ENCODE measurements around the gene ZNF280B. TPM values are rescaled to one million over a fixed set of nuclear protein-coding genes. Genes with fewer than 3 reads are reported as not detected.

ZNF280B gene
- total and polyA plus RNA-seq, 9 of the 15 experiments (the other 6 are each of a cell fraction or from before 2014, with no cell fraction given), result 7.7 to 29.9 (median 20.0) TPM

GRCh38 chr22:22523494-22523893 lies 15.0 kb upstream of the ZNF280B start:
- ChIA-PET CTCF (ENCODE audit: low intra/inter-chr PET ratio) (no interaction called here), POLR2A (interaction anchor here (5.2 to 14.7 kb wide), 4 partner anchors 9 to 31 kb away, joined by 76 to 289 read pairs (median 176); partner anchors contain the start of gene ZNF280B)
- peaks cover 22 to 30% of the 10 kb centered on the region in 2 experiments for H3K4me1 ChIP-seq (replicated peaks in 1 of 2; ENCODE audit: control insufficient read depth in 2 of 2, insufficient read depth in 2 of 2, low read length in 2 of 2)
- no TSS peak for BruUV-seq (replicated peaks)
- peaks cover 9% of the 10 kb centered on the region for H3K79me2 ChIP-seq (ENCODE audit: control insufficient read depth, insufficient read depth, low read length)
- ATAC-seq, result no peak
- no peak overlapping the region for H3K27ac ChIP-seq (ENCODE audit: extremely low read depth, low read depth, low read length)
- H3K27me3 ChIP-seq (ENCODE audit: control insufficient read depth in 2 of 2, insufficient read depth in 2 of 2, low read length in 2 of 2), result no peaks in the 10 kb centered on the region
- no peak overlapping the region for H3K9ac ChIP-seq (ENCODE audit: insufficient read depth in 1 of 2, low read depth in 2 of 2, low read length in 2 of 2)
- no peak overlapping the region for H3K4me2 ChIP-seq (ENCODE audit: insufficient read depth, low read length)
- H3K9me3 ChIP-seq (replicated peaks; ENCODE audit: control insufficient read depth, insufficient read depth, low read depth, low read length), result no peaks in the 10 kb centered on the region; the same call in 1 of the 2 replicates
- H2AFZ ChIP-seq (ENCODE audit: low read depth, low read length), result no peak overlapping the region
- FAIRE-seq, result no peak
- WGBS (ENCODE audit: insufficient coverage, low coverage, missing lambda C conversion rate), result 49% methylated on average over 6 of the region's 6 CpGs
- TF ChIP-seq SRF (CRISPR knock-in tag; IDR thresholded peaks at IDR 0.05), result no peak
- TF ChIP-seq, protein P1, sequence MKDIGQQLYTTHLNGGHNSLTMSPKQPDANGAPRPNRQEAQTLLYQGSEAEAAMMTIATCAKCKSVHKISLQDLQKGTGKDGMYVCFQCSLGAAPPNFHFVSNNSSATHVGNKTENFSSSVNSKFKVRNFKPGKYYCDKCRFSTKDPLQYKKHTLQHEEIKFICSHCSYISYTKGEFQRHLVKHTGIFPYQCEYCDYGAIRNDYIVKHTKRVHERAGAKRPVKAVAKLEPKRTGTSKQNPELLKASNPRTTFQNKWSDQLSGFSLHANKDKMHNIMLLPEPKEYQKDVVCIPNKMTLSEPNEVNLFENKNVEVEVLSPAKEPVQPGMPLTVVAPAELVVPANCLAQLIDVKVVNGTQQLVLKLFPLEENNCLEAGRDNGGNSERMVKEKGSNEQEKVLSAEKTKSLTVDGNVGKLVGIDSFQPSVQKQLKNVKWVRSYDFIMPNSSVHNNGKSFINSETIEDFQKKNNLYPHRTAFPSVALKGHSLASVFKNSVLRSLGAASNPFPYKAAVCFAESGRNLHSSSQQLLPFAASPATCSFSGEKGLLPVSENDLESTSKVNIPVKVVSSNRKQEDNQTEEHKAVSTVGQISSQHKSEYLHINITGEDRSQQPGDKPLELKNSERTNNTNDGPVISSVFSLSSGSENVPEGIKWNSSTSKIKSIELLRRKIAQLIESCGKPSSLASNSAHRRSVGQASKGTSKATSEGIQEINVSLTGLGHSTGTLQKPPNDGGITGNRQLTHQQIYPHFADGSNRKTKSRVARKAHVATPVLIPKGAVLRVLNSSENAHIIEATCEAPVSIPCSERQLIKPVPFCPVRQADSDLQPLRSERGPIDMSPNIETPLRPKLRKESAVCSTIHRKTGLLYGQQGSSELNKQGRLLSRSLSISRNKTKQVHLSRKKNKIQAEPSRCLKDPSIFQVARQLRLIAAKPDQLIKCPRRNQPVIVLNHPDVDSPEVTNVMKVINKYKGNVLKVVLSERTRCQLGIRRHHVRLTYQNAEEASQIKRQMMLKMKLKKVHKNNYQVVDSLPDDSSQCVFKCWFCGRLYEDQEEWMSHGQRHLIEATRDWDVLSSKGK (CRISPR knock-in tag; IDR thresholded peaks at IDR 0.05), result no peak
- TF ChIP-seq, protein P2, sequence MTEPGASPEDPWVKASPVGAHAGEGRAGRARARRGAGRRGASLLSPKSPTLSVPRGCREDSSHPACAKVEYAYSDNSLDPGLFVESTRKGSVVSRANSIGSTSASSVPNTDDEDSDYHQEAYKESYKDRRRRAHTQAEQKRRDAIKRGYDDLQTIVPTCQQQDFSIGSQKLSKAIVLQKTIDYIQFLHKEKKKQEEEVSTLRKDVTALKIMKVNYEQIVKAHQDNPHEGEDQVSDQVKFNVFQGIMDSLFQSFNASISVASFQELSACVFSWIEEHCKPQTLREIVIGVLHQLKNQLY (CRISPR knock-in tag; conservative IDR thresholded peaks at IDR 0.05), result peak in 1 of 2 experiments; percentile 81; a peak in 1 of 4 replicates
- no peak for TF ChIP-seq ZBTB33 (CRISPR knock-in tag; IDR thresholded peaks at IDR 0.05)
- TF ChIP-seq KAT7 (CRISPR knock-in tag; IDR thresholded peaks at IDR 0.05; ENCODE audit: borderline replicate concordance), result 0 out of 2 replicates have a peak, but pooled peaks have one; percentile 62
- no peak for TF ChIP-seq SMAD4 (CRISPR knock-in tag; conservative IDR thresholded peaks at IDR 0.05)
- TF ChIP-seq TOE1 (IDR thresholded peaks at IDR 0.05; ENCODE audit: borderline replicate concordance), result no peak
- TF ChIP-seq TOE1 (CRISPR knock-in tag; IDR thresholded peaks at IDR 0.05; ENCODE audit: borderline replicate concordance, low read depth), result 0 out of 2 replicates have a peak, but pooled peaks have one; percentile 37
- no peak for TF ChIP-seq ZNF12 (CRISPR knock-in tag; IDR thresholded peaks at IDR 0.05)
- TF ChIP-seq ATF1 (CRISPR knock-in tag; IDR thresholded peaks at IDR 0.05), result no peak
- TF ChIP-seq ATF1 (tag; IDR thresholded peaks at IDR 0.05), result no peak
- TF ChIP-seq ATF3 (IDR thresholded peaks at IDR 0.05), result no peak
- TF ChIP-seq ATF3 (CRISPR knock-in tag; conservative IDR thresholded peaks at IDR 0.05), result 0 out of 2 replicates have a peak, but pooled peaks have one; percentile 38
- TF ChIP-seq CEBPB (tag; IDR thresholded peaks at IDR 0.05), result no peak
- peaks cover 4% of the 10 kb centered on the region for H3K9me1 ChIP-seq (ENCODE audit: control insufficient read depth, insufficient read depth, low read length)
- in situ Hi-C loops (cut with MboI) (no loop called here), intact Hi-C loops (cut with micrococcal nuclease) (no loop called here)
- H3K36me3 ChIP-seq (ENCODE audit: control insufficient read depth, insufficient read depth, low read length), result no peaks in the 10 kb centered on the region
- no peak overlapping the region for H3K4me3 ChIP-seq
- H4K20me1 ChIP-seq (replicated peaks; ENCODE audit: control insufficient read depth, insufficient read depth, low read length), result no peaks in the 10 kb centered on the region
- DNase-seq (ENCODE audit: extremely low read depth in 1 of 4, low spot score in 3 of 4), result no peak

Measured in K562 (cell line).